ENCODE measurements around the gene MSLN.

The MSLN gene

DNA sequence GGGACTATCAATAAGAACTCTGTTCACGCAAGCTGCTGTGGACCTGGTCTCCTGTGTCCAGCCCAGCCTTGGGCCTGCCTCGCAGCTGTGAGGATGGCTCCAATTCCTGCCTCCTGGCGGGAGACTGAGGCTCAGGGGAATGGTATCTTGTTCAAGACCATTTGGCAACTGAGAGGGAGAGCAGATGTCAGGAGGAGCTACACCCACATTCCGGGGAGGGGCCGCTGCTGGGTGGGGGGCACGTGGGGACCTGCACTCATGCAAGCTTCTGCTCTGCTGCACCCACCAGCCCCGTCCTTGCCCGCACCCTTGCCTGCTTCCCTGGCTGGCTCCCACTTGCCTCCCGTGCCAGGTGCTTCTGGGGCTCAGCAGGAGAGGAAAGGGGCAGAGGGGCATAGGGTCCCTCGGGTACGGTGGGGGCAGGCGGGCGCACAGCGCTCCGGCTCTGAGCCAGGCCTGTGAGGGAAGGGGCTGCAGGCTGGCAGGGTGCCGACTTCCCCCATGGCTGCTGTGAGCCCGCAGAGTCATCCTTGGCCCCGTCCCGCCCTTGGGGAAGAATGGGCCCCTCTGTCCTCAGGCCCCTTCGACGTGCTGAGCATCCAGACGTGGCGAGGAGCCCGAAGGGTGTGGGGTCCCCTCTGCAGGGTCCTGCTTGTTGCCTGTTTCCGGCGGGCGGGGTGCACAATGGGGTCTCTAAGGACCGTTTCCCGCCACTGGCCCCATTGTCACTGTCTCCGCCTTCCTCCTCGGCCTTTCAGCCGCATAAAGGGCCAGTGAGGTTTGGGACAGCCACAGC, 42.9 kb upstream of the MSLN start:
- H3K36me3 ChIP-seq, result no peaks in the 10 kb centered on the region
- peaks cover 0 to 19% of the 10 kb centered on the region in 2 donors for H3K27me3 ChIP-seq
- intact Hi-C loops (cut with DNase I; ENCODE audit: low total_unique reads), result no loop called here
- no peak overlapping the region for H3K27ac ChIP-seq
- no peaks in the 10 kb centered on the region for H3K9me3 ChIP-seq
- TF ChIP-seq, protein P1, sequence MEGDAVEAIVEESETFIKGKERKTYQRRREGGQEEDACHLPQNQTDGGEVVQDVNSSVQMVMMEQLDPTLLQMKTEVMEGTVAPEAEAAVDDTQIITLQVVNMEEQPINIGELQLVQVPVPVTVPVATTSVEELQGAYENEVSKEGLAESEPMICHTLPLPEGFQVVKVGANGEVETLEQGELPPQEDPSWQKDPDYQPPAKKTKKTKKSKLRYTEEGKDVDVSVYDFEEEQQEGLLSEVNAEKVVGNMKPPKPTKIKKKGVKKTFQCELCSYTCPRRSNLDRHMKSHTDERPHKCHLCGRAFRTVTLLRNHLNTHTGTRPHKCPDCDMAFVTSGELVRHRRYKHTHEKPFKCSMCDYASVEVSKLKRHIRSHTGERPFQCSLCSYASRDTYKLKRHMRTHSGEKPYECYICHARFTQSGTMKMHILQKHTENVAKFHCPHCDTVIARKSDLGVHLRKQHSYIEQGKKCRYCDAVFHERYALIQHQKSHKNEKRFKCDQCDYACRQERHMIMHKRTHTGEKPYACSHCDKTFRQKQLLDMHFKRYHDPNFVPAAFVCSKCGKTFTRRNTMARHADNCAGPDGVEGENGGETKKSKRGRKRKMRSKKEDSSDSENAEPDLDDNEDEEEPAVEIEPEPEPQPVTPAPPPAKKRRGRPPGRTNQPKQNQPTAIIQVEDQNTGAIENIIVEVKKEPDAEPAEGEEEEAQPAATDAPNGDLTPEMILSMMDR (IDR thresholded peaks at IDR 0.05), result no peak
- H3K4me3 ChIP-seq, result no peak overlapping the region
- no peak for DNase-seq
- H3K4me1 ChIP-seq, result peaks cover 0 to 59% (median 39%) of the 10 kb centered on the region in 4 donors

DNA sequence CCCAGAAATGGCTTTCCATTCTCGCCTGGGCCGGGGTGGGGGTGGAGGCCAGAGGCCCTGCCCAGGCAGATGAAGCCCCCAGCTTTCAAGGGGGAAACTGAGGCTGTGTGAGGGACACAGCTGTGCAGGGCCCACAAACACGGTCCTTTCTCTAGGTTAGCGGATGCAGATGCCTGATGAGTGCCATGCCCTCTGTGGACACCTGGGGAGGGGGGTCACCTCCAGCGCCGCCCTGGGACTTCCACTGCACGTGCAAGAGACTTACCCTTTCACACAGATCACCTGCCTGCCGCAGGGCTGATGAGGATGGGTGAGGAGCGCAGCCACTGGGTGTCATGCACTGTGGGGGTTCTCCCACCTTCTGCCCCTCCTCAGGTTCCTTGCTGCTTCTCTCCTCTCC, 42.1 kb upstream of the MSLN start:
- Histone ChIP-seq H3K27ac (no peak overlapping the region), H3K4me3 (no peak overlapping the region), H3K9me3 (no peaks in the 10 kb centered on the region), H3K36me3 (no peaks in the 10 kb centered on the region), H3K27me3 (peaks cover 0 to 19% of the 10 kb centered on the region in 2 donors), H3K4me1 (peaks cover 0 to 59% (median 39%) of the 10 kb centered on the region in 4 donors)
- intact Hi-C loops (cut with DNase I; ENCODE audit: low total_unique reads), result no loop called here
- DNase-seq, result no peak
- TF ChIP-seq, protein P1 (IDR thresholded peaks at IDR 0.05), result no peak

DNA sequence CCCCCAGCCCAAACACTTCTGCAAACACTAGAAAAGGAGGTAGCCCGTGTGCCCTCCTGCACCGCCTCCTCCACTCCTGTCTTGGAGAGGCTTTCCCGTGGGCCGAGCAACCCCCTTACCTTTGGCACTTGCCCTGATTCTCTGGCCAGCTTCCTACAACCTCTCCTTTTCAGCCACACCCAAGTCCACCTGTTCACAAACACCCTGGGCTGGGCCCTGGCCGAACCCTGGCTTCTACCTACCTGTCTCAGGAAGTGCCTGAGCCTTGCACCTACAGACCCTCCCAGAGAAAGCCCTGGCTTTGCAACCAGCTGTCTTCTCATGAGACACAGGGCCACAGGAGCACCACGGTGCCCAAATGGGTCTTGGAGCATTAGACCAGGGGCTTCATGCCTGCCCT, 41.6 kb upstream of the MSLN start:
- H3K4me3 ChIP-seq, result no peak overlapping the region
- no peaks in the 10 kb centered on the region for H3K9me3 ChIP-seq
- H3K4me1 ChIP-seq, result peaks cover 0 to 59% (median 39%) of the 10 kb centered on the region in 4 donors
- intact Hi-C loops (cut with DNase I; ENCODE audit: low total_unique reads), result no loop called here
- no peak for DNase-seq
- no peak overlapping the region for H3K27ac ChIP-seq
- H3K36me3 ChIP-seq, result no peaks in the 10 kb centered on the region
- TF ChIP-seq, protein P1 (IDR thresholded peaks at IDR 0.05), result no peak
- H3K27me3 ChIP-seq, result peaks cover 0 to 19% of the 10 kb centered on the region in 2 donors

DNA sequence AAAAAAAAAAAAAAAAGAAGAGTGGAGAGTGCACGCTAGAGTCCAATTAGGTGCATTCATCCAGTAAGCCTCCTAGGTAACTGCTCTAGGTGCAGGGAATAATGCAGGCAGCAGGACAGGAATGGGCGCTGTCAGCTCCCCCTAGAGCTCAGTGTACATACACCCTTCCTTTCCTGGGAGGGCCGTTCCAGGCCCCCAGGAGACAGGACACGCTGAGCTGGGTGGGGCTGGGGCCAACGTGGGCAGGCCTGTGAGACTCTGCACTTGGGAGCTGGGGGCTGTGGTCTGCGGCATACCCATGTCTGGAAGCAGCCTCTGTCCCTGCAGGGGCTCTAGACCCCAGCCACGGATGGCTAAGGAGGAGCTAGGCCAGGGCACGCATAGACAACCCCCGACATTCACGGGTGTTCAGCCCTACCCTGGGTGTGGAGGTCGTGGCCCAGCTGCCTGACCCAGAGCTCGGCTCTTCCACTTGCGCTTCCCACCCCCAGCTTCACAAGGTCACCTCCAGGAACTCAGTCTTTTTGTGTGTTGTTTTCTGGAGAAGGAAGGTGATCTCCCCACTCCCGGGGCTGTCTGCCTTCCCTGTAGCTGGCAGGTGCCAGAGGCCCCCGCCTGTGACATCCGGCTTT, 40.6 kb upstream of the MSLN start:
- Histone ChIP-seq H3K9me3 (no peaks in the 10 kb centered on the region), H3K27ac (peak overlapping the region; percentile 77 to 92), H3K4me3 (peak overlapping the region; percentile 63 to 74), H3K36me3 (no peaks in the 10 kb centered on the region), H3K4me1 (peaks cover 0 to 52% (median 33%) of the 10 kb centered on the region in 4 donors), H3K27me3 (peaks cover 0 to 14% of the 10 kb centered on the region in 2 donors)
- DNase-seq, result no peak
- intact Hi-C loops (cut with DNase I; ENCODE audit: low total_unique reads), result no loop called here
- TF ChIP-seq, protein P1 (IDR thresholded peaks at IDR 0.05), result no peak

DNA sequence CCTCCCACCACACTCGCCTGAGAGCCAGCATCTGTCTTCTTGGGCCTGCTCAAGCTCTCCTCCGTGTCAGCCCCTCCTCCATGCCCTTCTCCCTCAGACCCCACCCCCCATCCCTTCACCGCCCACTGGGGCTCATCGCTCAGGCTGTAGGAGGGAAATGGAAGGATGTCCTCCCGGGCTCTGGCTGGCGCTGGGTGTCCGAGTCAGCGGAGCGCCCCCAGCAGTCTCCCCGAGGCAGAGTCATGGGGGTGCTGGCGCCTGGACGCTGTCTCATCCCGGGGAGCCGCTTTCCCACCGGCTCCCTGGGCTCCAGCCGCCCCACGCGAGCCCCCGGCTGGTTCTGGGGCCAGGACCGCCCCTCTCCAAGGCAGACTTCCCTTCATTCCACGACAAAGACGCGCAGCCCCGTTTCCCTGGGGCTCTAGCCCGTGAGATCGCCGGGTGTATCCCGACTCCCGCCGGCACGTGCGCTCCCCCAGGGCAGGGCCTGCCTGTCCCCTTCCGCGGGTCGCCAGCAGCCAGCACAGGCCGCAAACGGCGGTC, 40.0 kb upstream of the MSLN start:
- TF ChIP-seq, protein P1 (IDR thresholded peaks at IDR 0.05), result no peak
- no peak for DNase-seq
- intact Hi-C loops (cut with DNase I; ENCODE audit: low total_unique reads), result no loop called here
- H3K27me3 ChIP-seq, result peaks cover 0 to 20% of the 10 kb centered on the region in 2 donors
- H3K36me3 ChIP-seq, result no peaks in the 10 kb centered on the region
- H3K4me1 ChIP-seq, result peaks cover 0 to 48% (median 31%) of the 10 kb centered on the region in 4 donors
- peak overlapping the region; percentile 77 to 92 for H3K27ac ChIP-seq
- H3K9me3 ChIP-seq, result no peaks in the 10 kb centered on the region
- H3K4me3 ChIP-seq, result peak overlapping the region; percentile 63 to 74

Measured in tibial artery (tissue), 4 donors.